ENCODE measurements around the gene MAST4. TPM values are rescaled to one million over a fixed set of nuclear protein-coding genes. Genes with fewer than 3 reads are reported as not detected.

Gene MAST4
- total RNA-seq, 2 donors from 2014 or later, result 30.5 to 47.8 TPM

DNA sequence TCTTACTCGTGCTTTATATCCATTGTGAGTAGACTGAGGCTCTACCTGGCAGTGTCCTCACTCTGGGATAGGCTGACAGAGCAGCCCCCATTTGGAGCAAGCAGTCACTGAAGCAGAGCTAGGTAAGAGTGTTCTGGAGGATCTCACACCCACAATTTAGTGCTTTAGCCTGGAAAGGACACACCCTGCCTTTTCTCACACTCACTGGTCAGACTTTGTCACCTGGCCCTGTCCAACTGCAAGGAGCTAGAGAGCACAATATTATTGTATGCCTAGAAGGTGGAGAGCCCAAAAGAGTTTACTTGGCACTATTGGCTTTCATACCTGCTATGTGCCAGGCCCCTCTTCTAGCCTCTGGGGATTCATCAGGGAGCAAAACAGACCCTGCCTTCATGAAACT, 141.9 kb downstream of the MAST4 start:
- Histone ChIP-seq H3K4me3 (no peak overlapping the region), H3K27me3 (replicated peaks; ENCODE audit: insufficient read depth) (no peaks in the 10 kb centered on the region), H3K9me3 (no peaks in the 10 kb centered on the region), H3K27ac (no peak overlapping the region), H3K4me1 (ENCODE audit: control insufficient read depth in 1 of 2, low read depth in 2 of 2) (peaks cover 2 to 14% of the 10 kb centered on the region in 2 donors), H3K36me3 (no peaks in the 10 kb centered on the region)
- ATAC-seq (ENCODE audit: insufficient number of reproducible peaks, low FRiP score, low read depth) (no peak), DNase-seq (ENCODE audit: low spot score) (no peak)
- no peak for TF ChIP-seq CTCF (IDR thresholded peaks at IDR 0.05)

GRCh38 chr5:66739021-66739420, 142.8 kb downstream of the MAST4 start:
- H3K4me3 ChIP-seq, result no peak overlapping the region
- ATAC-seq (ENCODE audit: insufficient number of reproducible peaks, low FRiP score, low read depth), result no peak
- no peak for DNase-seq (ENCODE audit: low spot score)
- no peak for TF ChIP-seq CTCF (IDR thresholded peaks at IDR 0.05)
- H3K4me1 ChIP-seq (ENCODE audit: control insufficient read depth in 1 of 2, low read depth in 2 of 2), result peaks cover 2 to 17% of the 10 kb centered on the region in 2 donors
- H3K27me3 ChIP-seq (replicated peaks; ENCODE audit: insufficient read depth), result no peaks in the 10 kb centered on the region
- no peak overlapping the region for H3K27ac ChIP-seq
- no peaks in the 10 kb centered on the region for H3K36me3 ChIP-seq
- no peaks in the 10 kb centered on the region for H3K9me3 ChIP-seq

GRCh38 chr5:66739951-66740350, 143.8 kb downstream of the MAST4 start:
- no peak overlapping the region for H3K4me3 ChIP-seq
- ATAC-seq (ENCODE audit: insufficient number of reproducible peaks, low FRiP score, low read depth) (no peak), DNase-seq (ENCODE audit: low spot score) (no peak)
- no peaks in the 10 kb centered on the region for H3K36me3 ChIP-seq
- H3K4me1 ChIP-seq (ENCODE audit: control insufficient read depth in 1 of 2, low read depth in 2 of 2), result peaks cover 2 to 22% of the 10 kb centered on the region in 2 donors
- H3K27me3 ChIP-seq (replicated peaks; ENCODE audit: insufficient read depth), result no peaks in the 10 kb centered on the region
- peak overlapping the region in 1 of 2 donors; percentile 13 for H3K27ac ChIP-seq
- H3K9me3 ChIP-seq, result no peaks in the 10 kb centered on the region
- no peak for TF ChIP-seq CTCF (IDR thresholded peaks at IDR 0.05)

DNA sequence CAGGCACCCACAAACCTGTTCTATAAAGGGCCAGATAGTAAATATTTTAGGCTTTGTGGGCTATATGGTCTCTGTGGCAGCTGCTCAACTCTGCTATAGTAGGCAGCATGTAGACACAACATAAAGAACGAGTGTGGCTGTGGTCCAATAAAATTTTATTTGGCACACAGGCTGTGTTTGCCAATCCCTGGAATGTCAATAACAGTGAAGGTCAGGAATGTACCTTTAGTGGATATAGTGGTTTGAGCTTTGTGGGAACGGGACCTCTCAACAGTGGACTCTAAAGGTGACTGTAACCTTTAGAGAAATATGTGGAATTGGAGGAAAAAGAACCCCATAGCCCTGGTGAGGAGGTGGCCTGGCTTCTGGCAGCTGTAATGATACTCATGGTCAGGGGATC, 145.2 kb downstream of the MAST4 start:
- no peak for ATAC-seq (ENCODE audit: insufficient number of reproducible peaks, low FRiP score, low read depth)
- Histone ChIP-seq H3K4me1 (ENCODE audit: control insufficient read depth in 1 of 2, low read depth in 2 of 2) (peaks cover 2 to 22% of the 10 kb centered on the region in 2 donors), H3K36me3 (no peaks in the 10 kb centered on the region), H3K4me3 (no peak overlapping the region), H3K9me3 (no peaks in the 10 kb centered on the region), H3K27me3 (replicated peaks; ENCODE audit: insufficient read depth) (no peaks in the 10 kb centered on the region), H3K27ac (no peak overlapping the region)
- no peak for DNase-seq (ENCODE audit: low spot score)
- no peak for TF ChIP-seq CTCF (IDR thresholded peaks at IDR 0.05)

DNA sequence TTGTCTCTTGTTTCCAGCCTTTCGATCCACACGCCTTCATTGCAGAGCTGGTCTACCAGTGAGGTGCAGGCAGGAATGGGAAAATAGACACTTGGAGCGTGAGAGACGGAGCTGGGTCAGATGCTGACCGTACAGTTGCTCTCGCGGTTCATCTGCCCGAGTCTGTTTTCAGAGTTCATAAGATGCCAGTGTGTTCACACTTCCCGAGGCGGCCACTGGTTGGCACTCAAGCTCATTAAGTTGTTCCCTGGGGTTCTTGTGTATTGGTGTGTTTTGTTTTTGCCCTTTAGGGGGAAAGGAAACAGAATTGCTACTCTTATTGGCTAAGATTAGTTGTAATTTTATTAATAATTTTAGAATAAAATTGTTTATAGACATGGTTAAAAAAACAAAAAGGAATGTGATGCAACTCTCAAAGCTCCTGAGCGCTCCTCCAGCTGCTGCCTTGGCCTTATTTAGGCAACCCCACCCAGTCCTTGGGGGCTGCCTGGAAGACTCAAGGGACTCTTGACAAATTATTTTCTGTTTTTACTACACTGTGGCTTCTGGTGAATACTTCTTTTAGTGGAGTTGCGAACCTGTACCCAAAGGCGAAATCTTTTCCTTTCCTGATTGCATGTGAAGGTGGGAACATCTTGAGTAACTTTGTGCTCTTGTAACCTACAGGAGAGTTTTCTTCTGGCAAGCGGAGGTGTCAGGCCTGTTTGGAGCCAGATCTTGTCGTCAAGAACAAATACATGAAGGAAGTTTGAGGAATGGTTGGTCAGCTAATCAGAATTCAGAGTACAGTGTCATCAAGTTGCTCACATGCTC, 146.1 kb downstream of the MAST4 start:
- Histone ChIP-seq H3K4me1 (ENCODE audit: control insufficient read depth in 1 of 2, low read depth in 2 of 2) (peaks cover 2 to 22% of the 10 kb centered on the region in 2 donors), H3K4me3 (no peak overlapping the region), H3K27ac (no peak overlapping the region), H3K9me3 (no peaks in the 10 kb centered on the region), H3K27me3 (replicated peaks; ENCODE audit: insufficient read depth) (no peaks in the 10 kb centered on the region), H3K36me3 (no peaks in the 10 kb centered on the region)
- no peak for ATAC-seq (ENCODE audit: insufficient number of reproducible peaks, low FRiP score, low read depth)
- DNase-seq (ENCODE audit: low spot score), result no peak
- TF ChIP-seq CTCF (IDR thresholded peaks at IDR 0.05), result no peak

Measured in thoracic aorta (tissue), 2 donors.